Subcutaneous adipose tissue (tissue), 4 donors: Measurements from ENCODE around the gene NOS1AP. TPM values are rescaled to one million over a fixed set of nuclear protein-coding genes. Genes with fewer than 3 reads are reported as not detected.

Experiments
- total RNA-seq, 4 donors: library from RNA; depleted of rRNA; stranded (reverse); fragments of >200 nt; gene quantifications; one replicate each; pipeline ENCODE4 v1.1.0, GENCODE V29; 2016
- TF ChIP-seq, protein P1 (sequence below): fragments of 450-650 bp; IDR thresholded peaks from one replicate; pipeline ENCODE4 v1.5.1; 2016; ENCODE audit warnings: low read depth, mild to moderate bottlenecking, control low read depth, antibody characterized with exemption, moderate library complexity

NOS1AP gene
- total RNA-seq, 4 donors from 2014 or later, result 0.51 to 5.1 (median 0.96) TPM

DNA sequence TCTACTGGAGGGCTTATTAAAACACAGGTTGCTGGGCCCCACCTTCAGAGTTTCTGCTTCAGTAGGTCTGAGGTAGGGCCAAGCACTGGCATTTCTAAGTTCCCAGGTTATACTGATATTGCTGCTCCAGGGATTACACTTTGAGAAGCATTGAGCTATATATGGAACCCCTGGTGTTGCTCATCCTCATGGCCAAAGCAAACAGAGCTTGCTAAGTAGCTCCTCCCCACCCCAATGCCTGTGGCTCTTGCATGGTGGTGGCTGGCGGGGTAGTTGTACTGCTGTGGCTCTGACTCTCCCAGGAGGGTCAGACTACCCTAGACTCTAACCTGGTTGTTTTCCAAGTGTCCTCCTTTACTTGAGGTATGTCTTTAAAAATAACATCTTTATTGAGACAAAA, 163.6 kb downstream of the NOS1AP start:
- TF ChIP-seq, protein P1, sequence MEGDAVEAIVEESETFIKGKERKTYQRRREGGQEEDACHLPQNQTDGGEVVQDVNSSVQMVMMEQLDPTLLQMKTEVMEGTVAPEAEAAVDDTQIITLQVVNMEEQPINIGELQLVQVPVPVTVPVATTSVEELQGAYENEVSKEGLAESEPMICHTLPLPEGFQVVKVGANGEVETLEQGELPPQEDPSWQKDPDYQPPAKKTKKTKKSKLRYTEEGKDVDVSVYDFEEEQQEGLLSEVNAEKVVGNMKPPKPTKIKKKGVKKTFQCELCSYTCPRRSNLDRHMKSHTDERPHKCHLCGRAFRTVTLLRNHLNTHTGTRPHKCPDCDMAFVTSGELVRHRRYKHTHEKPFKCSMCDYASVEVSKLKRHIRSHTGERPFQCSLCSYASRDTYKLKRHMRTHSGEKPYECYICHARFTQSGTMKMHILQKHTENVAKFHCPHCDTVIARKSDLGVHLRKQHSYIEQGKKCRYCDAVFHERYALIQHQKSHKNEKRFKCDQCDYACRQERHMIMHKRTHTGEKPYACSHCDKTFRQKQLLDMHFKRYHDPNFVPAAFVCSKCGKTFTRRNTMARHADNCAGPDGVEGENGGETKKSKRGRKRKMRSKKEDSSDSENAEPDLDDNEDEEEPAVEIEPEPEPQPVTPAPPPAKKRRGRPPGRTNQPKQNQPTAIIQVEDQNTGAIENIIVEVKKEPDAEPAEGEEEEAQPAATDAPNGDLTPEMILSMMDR, result no peak

DNA sequence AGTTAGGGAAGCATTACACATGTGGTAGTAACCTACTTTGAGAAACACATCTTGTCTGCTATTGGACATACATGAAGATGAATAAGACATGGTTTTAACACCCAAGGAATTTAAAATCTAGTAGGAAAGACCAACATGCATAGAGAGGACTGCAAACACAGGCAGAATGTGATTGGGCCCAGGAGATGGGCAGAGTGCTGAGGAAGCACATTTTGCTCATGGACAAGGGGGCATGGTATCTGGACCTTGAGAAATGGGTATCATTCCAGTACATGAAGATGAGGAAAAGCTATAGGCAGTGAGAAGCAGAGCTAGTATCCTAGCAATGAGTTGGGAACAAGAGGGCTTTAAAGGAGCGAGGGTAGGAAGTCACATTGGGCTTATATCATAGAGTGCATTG, 164.4 kb downstream of the NOS1AP start:
- TF ChIP-seq, protein P1, result no peak

DNA sequence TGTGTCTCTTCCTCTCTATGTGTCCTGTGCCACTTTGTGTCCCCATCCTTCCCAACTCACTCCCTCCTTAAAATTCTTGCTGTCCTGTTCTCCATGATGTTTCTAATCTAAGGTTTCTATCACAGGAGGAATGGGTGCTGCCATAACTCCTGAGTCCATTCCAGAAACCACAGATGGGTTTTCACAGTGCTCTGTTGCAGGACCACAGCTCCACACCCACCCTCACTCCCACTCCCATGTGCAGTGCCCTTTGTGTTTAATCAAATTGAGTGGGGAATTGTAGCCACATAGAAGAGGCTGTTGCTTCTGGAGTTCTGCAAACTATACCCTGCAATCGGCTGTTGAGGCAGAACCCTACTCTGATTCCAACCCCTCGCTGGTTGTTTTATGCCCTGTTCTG, 165.1 kb downstream of the NOS1AP start:
- TF ChIP-seq, protein P1, result no peak

DNA sequence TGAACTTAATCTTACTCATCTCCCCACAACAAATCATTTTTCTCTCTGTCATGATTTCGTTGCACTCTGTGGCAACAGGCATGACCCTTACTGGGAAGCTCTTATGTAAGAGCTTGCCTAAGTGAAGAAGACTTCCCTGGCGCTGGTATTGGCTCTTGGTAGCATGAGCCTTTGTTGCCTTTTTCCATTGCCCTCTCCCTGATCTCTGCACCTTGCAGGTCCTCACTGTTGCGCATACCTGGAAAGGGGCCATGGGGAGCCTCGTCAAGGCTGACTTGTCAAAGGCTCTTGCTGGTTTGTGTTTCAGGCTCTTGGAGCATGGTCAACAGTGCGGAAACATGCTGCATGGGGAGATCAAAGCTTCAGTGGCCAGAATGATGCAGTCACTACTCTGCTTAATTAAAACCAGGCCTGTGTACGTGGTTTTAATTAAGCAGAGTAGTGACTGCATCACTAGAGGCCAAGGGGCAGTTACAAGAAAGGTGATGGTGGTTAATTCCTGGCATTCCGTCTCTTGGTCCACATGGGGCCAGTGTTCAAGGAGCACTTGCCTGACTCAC, 165.8 kb downstream of the NOS1AP start:
- TF ChIP-seq, protein P1, result no peak

DNA sequence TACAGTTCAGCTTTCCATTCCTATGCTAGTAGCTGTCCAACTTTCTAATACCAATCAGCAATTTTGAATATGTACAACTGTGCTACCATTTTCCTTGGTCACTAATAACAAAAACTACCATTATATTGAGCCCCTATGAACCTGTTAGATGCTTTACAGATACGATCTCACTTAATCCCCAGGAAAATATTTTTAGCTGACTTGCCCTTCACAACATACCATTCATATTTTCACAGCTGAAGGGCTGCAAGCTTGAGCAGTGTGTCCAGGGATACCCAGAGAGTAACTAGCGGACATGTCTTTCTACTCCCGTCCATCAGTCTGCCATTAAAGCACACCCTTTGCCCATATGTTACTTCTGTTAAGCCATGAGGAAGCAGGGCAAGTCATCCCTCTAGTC, 166.7 kb downstream of the NOS1AP start:
- TF ChIP-seq, protein P1, result no peak

DNA sequence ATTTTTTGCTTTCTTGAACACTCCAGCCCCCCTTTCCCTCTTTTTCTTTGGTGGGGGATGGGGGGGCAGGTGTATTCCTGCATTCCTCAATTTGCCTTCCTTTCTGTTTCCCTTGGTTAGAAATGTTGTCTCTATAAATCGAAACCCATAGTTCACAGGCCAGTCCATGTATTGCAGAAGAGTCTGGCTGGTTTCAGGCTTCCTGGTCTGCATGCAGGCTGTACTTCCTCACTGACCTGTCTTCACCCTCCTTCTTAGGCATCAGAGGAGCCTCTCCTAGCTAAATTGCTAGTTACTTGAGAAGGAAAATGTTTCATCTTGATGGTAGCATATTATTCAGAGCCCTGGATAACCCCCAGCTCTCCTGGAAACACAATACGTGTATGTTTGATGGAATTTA, 167.1 kb downstream of the NOS1AP start:
- TF ChIP-seq, protein P1, result no peak

DNA sequence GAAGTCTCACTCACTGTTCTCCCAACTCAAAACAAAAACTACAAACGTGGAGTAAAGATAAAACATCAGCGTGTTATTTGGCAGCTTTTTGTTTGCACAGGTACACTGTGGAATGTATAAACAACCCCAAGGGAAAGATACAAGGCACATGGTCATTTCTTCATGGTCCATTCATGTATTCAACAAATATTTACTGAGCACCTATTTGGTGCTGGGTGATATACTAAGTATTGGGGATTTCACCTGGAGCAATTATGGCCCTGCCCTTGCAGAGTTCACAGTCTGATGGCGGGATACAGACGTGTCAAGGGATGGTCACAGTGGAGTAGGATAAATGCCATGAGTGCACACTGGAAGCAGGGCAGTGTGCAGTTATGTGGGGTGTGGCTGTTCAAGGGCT, 171.1 kb downstream of the NOS1AP start:
- TF ChIP-seq, protein P1, result no peak
